Body of pancreas (tissue), 4 donors: ENCODE measurements around the gene SCN4A. TPM values are rescaled to one million over a fixed set of nuclear protein-coding genes. Genes with fewer than 3 reads are reported as not detected.
"Not testable (repeated sequence)": the region's sequence is repeated elsewhere in the genome, so short reads cannot be mapped to it uniquely, and the experiment has no call there.

ENCODE experiments used
- ATAC-seq: fragments of 150-250 bp; one replicate; pipeline ENCODE4 v1.9.1; 2016
- DNase-seq, 4 donors: peaks; one replicate each; pipeline ENCODE4 v3.0.0-alpha.2; 2019
- H3K27ac ChIP-seq, 4 donors: fragments of 200-600 bp; sonication (generic); 1 replicate in 3 of 4; 2 replicates in 1 of 4; pipeline versions ENCODE4 v1.5.1 to v1.6.1; 2016 to 2019; ENCODE audit warnings: mild to moderate bottlenecking in 1 of 4, mixed read lengths in 1 of 4, moderate library complexity in 1 of 4
- H3K27me3 ChIP-seq, 2 donors: fragments of 200-600 bp; sonication (generic); one replicate each; pipeline ENCODE4 v1.6.0; 2016; ENCODE audit warnings: mild to moderate bottlenecking in 1 of 2
- H3K36me3 ChIP-seq, 2 donors: fragments of 200-600 bp; sonication (generic); replicated peaks in 1 of 2; 2 replicates each; pipeline ENCODE4 v1.5.1; 2016; ENCODE audit warnings: low read depth in 2 of 2; ENCODE audit not compliant: insufficient read depth in 1 of 2
- H3K4me1 ChIP-seq: fragments of 200-600 bp; sonication (generic); one replicate; pipeline ENCODE4 v1.6.0; 2016
- H3K4me3 ChIP-seq, 2 donors: fragments of 200-600 bp; sonication (generic); 1 replicate in 1 of 2; 2 replicates in 1 of 2; pipeline ENCODE4 v1.5.1; 2016 to 2019
- H3K9me3 ChIP-seq, 3 donors: fragments of 200-600 bp; sonication (generic); 1 replicate in 2 of 3; 2 replicates in 1 of 3; pipeline ENCODE4 v1.5.1; 2016
- CTCF ChIP-seq, 7 experiments: fragments of 450-650 bp in 4 of 7; fragments of 200-600 bp in 3 of 7; sonication (generic) in 3 of 7; IDR thresholded peaks; one replicate each; pipeline ENCODE4 v1.5.1; 2016 to 2019; ENCODE audit warnings: antibody characterized with exemption in 7 of 7
- POLR2A ChIP-seq, 3 donors: fragments of 450-650 bp; IDR thresholded peaks; one replicate each; pipeline ENCODE4 v1.6.1; 2016; ENCODE audit warnings: antibody characterized with exemption in 3 of 3, mild to moderate bottlenecking in 2 of 3
- WGBS, 2 donors: methylation state at CpG; one replicate each; pipeline ENCODE4 v1.1.5; 2017; 5-methylcytosine and 5-hydroxymethylcytosine counted together
- intact Hi-C: fragments of 100-400 bp; cut with DNase I; formaldehyde crosslinking; loops from one replicate; pipeline ENCODE4 v1.15.1; 2023
- total RNA-seq, 2 donors: library from RNA; depleted of rRNA; stranded (reverse); fragments of >200 nt; gene quantifications; one replicate each; pipeline ENCODE4 v1.1.0, GENCODE V29; 2016

The SCN4A gene
- total RNA-seq, 2 donors from 2014 or later, result 0.26 to 1.3 TPM

- H3K27ac ChIP-seq, result no peak overlapping the region
- H3K9me3 ChIP-seq, result no peaks in the 10 kb centered on the region
- no peaks in the 10 kb centered on the region for H3K36me3 ChIP-seq
- TF ChIP-seq POLR2A (IDR thresholded peaks at IDR 0.05) (no peak), CTCF (IDR thresholded peaks at IDR 0.05) (no peak)
- H3K4me1 ChIP-seq, result peaks cover 17% of the 10 kb centered on the region
- intact Hi-C loops, result no loop called here
- DNase-seq (no peak), ATAC-seq (no peak)
- no peak overlapping the region for H3K4me3 ChIP-seq
- 89 to 92% methylated on average over 11 to 13 of the region's 13 CpGs for WGBS, 2 donors
- H3K27me3 ChIP-seq, result no peaks in the 10 kb centered on the region
These were observed 12.8 kb upstream of the SCN4A start for GRCh38 chr17:63985387-63986140.

DNA sequence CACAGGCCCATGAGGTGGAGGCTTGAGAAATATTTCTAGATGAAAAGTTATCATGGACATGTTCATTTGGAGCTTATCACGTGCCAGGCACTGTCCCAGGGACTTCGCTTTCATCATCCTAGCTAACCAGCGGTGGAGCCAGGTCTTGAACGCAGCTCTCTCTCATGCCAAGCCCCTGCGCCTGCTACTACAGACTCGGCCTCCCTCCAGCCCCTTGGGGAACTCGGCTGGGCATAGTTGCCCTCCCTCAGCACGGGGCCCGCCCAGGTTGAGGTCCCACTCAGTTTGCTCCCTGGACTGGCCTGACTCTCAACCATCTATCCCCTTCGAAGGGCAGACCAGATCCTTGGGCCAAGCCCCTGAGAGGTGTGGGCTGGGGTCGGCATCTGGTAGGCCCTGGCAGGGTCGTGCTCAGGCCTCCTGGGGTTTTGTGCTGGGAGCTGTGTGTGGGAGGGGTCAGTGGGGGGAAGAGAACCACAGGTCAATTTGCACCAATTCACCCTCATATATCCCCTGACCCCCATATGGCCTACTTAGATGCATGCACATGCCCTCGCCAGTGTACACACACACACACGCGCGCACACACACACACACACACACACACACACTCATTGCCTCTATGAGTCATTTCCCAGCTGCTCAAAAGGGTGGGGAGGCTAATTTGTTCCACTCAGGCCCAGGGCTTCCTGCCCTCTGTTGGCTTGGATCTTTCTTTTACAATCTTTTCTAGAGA, 12.1 kb upstream of the SCN4A start:
- H3K4me1 ChIP-seq, result peaks cover 14% of the 10 kb centered on the region
- no peak overlapping the region for H3K4me3 ChIP-seq
- DNase-seq (peak in 2 of 4 donors; percentile 47 to 50), ATAC-seq (peak; percentile 35)
- H3K27ac ChIP-seq, result no peak overlapping the region
- H3K9me3 ChIP-seq, result no peaks in the 10 kb centered on the region
- 67 to 79% methylated on average over 11 to 16 of the region's 16 CpGs for WGBS, 2 donors
- intact Hi-C loops, result no loop called here
- no peaks in the 10 kb centered on the region for H3K27me3 ChIP-seq
- no peaks in the 10 kb centered on the region for H3K36me3 ChIP-seq
- TF ChIP-seq POLR2A (IDR thresholded peaks at IDR 0.05) (no peak), CTCF (IDR thresholded peaks at IDR 0.05) (no peak)

DNA sequence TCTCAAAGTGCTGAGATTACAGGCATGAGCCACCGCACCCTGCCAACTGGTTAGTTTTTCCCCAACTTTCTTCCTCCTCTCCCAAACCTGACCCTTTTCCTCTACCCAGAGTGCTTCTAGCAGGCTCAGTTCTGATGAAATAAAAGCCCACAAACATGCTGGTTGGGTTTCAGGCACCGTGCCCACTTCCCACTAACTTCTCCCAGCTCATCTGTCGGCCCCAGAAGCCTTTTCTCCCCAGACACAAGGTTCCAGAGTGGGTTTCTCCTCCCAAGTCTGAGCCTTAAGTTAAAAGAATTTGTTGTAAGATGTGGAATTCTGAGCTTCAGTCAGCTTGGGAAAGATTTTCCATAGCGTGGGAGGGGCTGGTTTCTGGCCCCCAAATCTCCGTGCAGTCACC, 11.5 kb upstream of the SCN4A start:
- Histone ChIP-seq H3K27ac (no peak overlapping the region), H3K9me3 (no peaks in the 10 kb centered on the region), H3K4me3 (no peak overlapping the region), H3K4me1 (peaks cover 14% of the 10 kb centered on the region), H3K36me3 (no peaks in the 10 kb centered on the region), H3K27me3 (no peaks in the 10 kb centered on the region)
- WGBS, 2 donors, result 79 to 86% methylated on average over 5 of the region's 5 CpGs
- TF ChIP-seq POLR2A (IDR thresholded peaks at IDR 0.05) (no peak), CTCF (IDR thresholded peaks at IDR 0.05) (no peak)
- ATAC-seq (no peak), DNase-seq (no peak)
- intact Hi-C loops, result no loop called here

DNA sequence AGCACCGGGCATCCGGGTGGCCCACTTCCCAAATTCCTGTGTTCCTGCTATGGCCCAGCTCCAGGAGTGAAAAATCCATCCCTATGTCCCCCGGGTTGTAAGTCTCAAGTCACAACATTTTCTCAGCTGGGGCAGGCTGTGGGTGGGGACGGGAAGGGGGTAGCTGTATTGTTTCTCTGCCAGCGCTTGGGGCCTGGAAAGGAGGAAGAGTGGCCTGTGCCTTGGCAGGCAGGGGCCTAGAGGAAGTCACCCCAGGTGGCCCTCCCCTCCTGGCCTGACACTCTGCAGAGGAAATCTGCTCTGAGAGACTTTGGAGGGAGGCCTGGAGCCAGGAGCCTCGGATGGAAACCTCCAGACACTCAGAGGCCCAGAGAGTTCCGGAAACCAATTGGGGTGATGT, 10.6 kb upstream of the SCN4A start:
- H3K36me3 ChIP-seq, result no peaks in the 10 kb centered on the region
- intact Hi-C loops, result no loop called here
- no peaks in the 10 kb centered on the region for H3K27me3 ChIP-seq
- no peaks in the 10 kb centered on the region for H3K9me3 ChIP-seq
- WGBS, 2 donors, result 75 to 76% methylated on average over 4 to 7 of the region's 7 CpGs
- no peak overlapping the region for H3K27ac ChIP-seq
- no peak overlapping the region for H3K4me3 ChIP-seq
- peaks cover 10% of the 10 kb centered on the region for H3K4me1 ChIP-seq
- TF ChIP-seq CTCF (IDR thresholded peaks at IDR 0.05) (no peak), POLR2A (IDR thresholded peaks at IDR 0.05) (no peak)
- ATAC-seq, result peak; percentile 16
- no peak for DNase-seq

- intact Hi-C loops, ATAC-seq, H3K27me3 ChIP-seq, H3K27ac ChIP-seq, H3K9me3 ChIP-seq, DNase-seq, H3K36me3 ChIP-seq, H3K4me3 ChIP-seq: not testable (repeated sequence)
- WGBS, 2 donors, result 88 to 91% methylated on average over 2 of the region's 2 CpGs
- H3K4me1 ChIP-seq, result peaks cover 10% of the 10 kb centered on the region
These were observed 9.9 kb upstream of the SCN4A start for GRCh38 chr17:63982641-63983040.
